NCI-H1436 treated with DMSO at 0.1 percent for 48 hours (cell line): ENCODE data around the gene SLC38A7.

Experiments
- DNase-seq: peaks from one replicate; lab custom pipeline; 2025; lab: John Stamatoyannopoulos, UW

The SLC38A7 gene

GRCh38 chr16:58635502-58635901, 49.1 kb downstream of the SLC38A7 start:
- no peak for DNase-seq

GRCh38 chr16:58634265-58634802, 50.2 kb downstream of the SLC38A7 start:
- no peak for DNase-seq

GRCh38 chr16:58629733-58630640, 54.6 kb downstream of the SLC38A7 start, which contains the start of gene CNOT1:
Gene CNOT1, minus strand, starts transcription at chr16:58629826. Its CDS starts 30,489 bp downstream, at chr16:58599337.
- peak; percentile 98 for DNase-seq

DNA sequence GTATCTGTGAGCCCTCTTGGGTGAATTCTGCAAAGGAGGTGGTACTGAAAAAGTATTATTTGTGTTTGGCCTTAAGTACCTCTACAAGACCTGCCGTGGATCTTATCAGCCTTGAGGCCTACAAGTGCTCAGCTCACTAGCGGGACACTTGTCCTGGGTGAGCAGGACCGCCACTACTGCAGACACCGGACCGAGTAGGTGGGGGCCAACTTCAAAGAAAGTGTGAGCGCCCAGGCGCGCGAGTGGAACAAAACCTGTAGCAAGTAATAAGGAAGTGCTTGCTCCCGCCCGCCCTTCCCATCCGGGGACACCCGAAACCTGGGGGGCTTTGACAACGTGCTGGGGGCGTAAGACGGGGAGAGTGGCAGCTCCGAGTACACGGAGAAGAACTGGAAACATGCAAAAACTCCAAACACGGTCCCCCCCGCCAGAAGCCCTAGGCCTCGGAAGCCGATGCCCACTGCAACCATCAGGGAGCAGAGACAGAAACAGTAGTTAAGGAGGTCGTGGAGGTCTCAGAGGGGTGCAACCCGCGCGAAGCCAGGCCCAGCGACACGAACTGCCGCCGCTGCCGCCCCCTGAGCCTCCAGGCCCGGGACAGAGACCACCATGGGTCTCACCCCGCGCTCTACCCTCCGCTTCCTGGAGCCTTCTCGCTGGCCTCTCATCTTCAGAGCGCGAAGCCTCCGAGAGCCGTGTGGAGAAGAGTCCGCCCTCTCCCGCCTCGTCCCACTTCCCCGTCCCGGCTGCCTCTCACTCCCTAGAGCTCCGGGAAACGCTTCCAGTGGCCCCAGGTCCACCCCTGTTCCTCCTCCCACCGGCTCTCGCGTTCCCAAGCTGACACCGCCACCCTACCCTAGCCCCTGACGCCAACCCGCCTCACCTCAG, 55.5 kb downstream of the SLC38A7 start:
- no peak for DNase-seq

DNA sequence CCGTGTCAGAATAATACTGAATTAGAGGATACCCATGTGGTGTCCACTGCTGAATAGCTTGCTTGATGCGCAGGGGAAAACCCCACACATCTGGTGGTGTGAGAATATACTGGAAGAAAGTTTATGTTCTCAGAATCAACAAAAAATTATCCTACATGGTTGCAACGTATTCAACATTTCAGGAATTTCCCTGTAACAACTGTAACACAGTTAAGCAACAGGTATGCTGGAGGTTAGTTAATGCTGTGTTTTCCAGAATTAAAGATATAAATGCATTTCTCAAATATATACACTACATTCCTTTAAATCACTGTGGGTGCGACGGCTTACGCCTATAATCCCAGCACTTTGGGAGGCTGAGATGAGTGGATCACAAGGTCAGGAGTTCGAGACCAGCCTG, 60.4 kb downstream of the SLC38A7 start:
- no peak for DNase-seq

DNA sequence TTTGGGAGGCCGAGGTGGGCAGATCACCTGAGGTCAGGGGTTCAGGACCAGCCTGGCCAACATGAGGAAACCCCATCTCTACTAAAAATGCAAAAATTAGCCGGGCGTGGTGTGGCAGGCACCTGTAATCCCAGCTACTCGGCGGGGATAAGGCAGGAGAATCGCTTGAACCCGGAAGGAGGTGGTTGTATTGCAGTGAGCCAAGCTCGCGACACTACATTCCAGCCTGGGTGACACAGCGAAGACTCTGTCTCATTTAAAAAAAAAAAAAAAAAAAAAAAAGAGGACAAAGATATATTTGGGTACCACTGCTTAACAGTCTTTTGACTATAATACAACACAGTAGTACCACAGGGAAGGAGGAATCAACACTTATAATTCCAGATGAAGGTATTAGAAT, 64.2 kb downstream of the SLC38A7 start:
- DNase-seq: no peak

GRCh38 chr16:58615280-58615679, 69.3 kb downstream of the SLC38A7 start:
- DNase-seq: no peak
